Hematopoietic multipotent progenitor cell treated with erythropoietin and hydrocortisone succinate and interleukin-3 and kit ligand, for 8 days (in vitro differentiated cells): ENCODE measurements around the gene ACTR6.
"Not testable (repeated sequence)": the region's sequence is repeated elsewhere in the genome, so short reads cannot be mapped to it uniquely, and the experiment has no call there.

ENCODE experiments used
- DNase-seq: peaks from one replicate; pipeline ENCODE4 v3.0.0-alpha.2; 2015

ACTR6 gene

DNA sequence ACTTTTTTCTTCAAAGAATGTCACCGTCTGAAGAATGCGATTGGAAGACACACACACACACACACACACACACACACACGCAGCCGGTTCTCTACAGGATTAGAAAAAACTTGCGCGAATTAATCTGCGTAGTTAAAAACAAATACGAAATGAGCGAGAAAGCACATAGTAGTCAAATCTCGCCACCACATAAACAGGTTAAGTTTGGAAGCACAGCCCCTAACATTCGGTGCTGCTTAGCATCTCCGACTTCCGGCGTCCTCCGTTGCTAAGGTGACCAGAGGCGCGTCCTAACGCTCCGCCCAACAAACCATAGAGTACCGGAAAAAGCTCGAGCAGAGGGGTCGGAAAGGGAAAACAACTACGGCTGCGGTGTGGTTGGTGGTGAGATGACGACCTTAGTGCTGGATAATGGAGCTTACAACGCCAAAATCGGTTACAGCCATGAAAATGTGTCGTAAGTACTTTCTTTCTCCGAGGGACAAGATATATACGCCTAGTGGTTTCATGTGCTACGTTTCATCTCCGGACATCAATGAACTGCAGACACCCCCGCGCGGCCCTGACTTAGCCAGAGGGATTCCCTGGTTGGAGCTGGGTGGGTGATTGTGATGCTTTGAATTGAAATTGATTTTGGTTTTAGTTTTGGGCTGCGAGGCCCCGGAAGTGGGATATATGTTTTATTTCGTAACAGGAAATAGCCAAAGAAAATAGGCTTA is at the start of gene ACTR6:
TSS of gene ACTR6 (plus strand) at position 353 of the 719 bp plus-strand sequence. CDS start at position 390, 37 bp downstream.
- peak; percentile 97 for DNase-seq

DNA sequence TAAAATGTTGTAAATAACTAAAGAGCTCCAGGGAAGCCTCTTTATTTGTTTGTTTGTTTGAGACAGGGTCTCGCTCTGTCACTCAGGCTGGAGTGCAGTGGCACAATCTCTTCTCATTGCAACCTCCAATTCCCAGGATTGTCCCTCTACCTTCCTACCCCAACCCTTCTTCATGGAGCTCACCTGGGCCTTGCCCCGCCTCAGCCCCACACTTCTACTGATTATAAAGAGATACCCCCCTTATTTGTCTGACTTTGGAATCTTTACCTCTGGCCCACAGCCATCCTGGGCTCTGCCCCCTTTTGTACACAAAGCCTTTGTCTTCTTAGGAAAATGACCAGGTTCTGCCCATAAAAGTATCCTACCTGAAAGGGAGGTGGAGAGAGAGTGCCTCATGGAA is 48.8 kb upstream of the ACTR6 start:
- no peak for DNase-seq

- DNase-seq: no peak
Observed at GRCh38 chr12:100153131-100153530, 47.5 kb upstream of the ACTR6 start.

GRCh38 chr12:100154474-100155247 is 46.0 kb upstream of the ACTR6 start:
- peak; percentile 85 for DNase-seq

DNA sequence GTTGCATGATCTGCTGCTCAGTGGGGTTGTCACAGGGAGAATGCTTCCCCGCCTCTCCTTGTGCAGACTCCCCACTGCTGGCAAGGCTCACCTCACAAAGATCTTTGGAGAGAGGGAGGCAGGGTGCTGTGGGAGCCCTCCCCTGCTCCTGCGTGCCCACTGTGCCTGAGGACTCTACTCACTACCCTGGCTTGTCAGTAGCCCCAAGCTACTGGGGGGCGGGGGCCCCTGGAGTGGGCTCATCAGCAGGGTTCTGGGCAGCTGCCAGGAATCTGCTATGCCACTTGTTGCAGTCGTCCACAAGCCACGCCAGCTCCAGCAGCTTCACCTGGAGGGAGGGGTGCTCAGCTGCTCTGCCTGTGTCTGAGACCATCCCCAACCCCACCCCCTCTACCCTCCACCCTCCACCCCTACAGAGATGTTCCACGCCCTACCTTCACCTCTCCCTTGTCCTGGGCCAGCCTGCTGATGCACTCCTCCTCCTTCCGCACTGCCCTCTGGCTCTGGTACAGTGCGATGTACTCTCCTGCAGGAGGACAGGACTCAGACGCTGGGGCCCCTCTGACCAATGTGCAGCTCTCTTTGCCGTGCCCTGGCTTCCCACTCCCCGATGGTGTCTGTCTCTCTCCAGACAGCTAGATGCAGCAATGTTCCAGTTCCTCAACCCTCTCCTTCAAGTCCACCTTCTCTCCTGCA is 43.7 kb upstream of the ACTR6 start:
- no peak for DNase-seq

- DNase-seq: no peak
Observed at GRCh38 chr12:100157427-100157821, 43.2 kb upstream of the ACTR6 start.

- no peak for DNase-seq
Observed at GRCh38 chr12:100158535-100158934, 42.1 kb upstream of the ACTR6 start.

- DNase-seq: no peak
Observed at GRCh38 chr12:100159391-100160104, 41.1 kb upstream of the ACTR6 start.

GRCh38 chr12:100163416-100164152 is 37.0 kb upstream of the ACTR6 start:
- DNase-seq: peak; percentile 93

- DNase-seq: no peak
Observed at GRCh38 chr12:100164153-100164704, 36.4 kb upstream of the ACTR6 start.

DNA sequence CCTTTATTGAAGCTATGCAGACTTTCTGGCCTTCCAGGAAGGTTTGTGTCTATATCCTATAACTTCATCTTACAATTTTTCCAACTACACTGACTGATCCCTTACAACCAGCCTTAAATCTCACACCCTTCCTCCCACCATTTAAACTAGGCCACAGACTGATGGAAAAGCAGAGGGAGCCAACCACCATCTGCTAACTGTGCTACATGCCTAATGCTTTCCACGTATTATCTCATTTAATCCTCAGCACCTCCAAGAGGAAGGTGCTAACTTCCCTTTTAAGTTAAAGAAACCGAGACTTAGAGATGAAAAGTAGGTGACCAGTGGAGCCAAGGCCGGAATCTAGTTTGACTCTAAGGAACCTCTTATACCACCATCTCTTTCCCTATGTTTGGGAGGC is 35.3 kb upstream of the ACTR6 start:
- no peak for DNase-seq

DNA sequence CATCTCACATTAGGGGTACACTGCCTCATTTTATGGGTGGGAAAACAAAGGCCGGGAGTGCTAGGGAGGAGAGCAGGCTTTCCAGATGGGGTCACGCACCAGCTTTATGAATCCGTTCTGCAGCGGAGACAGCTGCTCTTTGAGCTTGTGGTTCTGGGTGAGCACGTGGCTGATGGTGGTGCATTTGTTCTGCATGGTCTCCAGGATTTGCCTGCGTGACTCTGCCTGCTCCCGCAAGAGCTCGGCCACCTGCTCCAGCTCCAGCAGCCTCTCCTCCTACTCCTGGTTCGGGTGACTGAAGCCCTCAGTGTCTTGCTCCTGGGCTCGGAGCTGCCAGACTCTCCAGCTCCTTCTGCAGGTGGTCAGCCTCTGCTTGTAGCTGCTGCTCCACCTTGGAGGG is 34.4 kb upstream of the ACTR6 start:
- DNase-seq: no peak

DNA sequence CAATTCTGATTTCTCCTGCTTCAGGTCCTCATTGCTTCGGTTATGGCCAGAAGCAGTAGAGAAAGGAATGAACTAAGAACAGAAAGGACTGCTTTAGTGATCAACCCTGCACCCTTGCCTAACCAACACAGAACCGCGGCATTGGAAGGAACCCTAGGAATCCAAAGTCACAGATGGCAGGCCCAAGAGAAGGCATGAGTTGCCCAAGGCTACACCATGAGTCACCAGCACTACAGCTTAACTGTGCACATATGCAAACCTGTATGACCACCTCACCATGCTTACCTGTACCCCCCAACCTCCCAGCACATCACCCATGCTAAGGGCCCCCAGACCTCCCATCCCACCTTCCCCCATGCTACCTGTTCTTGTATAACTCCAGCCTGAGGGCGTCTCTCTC is 32.1 kb upstream of the ACTR6 start:
- no peak for DNase-seq

DNA sequence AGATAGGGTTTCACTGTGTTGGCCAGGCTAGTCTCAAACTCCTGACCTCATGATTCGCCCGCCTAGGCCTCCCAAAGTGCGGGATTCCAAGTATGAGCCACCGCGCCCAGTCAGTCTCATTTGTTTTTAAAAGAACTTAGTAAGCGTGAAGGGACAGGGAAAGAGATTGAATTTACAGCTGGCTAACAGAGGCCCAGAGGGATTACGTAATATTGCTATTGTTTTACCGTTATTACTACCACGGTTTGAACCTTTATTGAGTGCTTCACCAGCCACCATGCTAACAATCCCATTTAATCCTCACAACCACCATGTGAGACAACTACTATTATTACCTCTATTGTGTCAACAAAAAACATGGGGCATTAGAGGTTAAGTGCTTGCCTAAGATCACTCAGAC is 31.3 kb upstream of the ACTR6 start:
- no peak for DNase-seq

GRCh38 chr12:100170313-100170858 is 30.2 kb upstream of the ACTR6 start:
- DNase-seq: no peak

DNA sequence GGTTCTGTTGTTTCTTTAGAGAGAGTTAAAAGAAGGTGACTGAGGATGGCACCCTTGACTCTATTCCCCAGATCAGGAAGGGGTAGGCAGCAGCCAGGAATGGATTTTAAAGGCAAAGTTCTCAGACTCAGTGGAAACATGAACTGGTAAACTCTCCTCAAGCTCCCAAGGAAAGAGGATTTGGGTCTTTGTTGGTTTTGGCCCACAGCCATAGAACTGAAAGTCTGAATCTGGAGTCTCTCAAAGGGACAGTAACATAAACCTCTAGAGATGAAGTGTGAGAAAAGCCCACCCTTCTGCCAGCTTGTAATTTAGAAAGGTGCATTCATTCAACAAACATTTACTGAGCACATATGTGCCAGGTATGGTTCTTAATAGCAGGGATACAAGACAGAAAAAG is 29.4 kb upstream of the ACTR6 start:
- DNase-seq: no peak

GRCh38 chr12:100173111-100173510 is 27.5 kb upstream of the ACTR6 start:
- DNase-seq: no peak

DNA sequence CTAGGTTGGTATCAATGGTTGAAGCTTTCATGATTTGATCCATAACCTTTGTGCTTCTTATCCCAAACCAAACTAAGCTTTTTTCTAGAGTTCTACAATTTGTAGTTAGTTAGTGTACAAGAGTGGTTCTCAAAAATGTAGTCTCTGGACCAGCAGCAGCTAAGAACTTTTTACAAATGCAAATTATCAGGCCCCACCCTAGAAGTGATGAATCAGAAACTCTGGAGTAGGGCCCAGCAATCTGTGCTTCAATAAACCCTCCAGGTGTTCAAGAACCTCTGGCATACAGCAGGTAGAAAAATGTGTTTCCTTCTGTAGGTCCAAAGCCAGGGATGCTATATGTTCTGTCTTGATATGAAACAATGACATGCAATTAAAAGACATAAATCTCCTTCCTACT is 26.1 kb upstream of the ACTR6 start:
- no peak for DNase-seq

DNA sequence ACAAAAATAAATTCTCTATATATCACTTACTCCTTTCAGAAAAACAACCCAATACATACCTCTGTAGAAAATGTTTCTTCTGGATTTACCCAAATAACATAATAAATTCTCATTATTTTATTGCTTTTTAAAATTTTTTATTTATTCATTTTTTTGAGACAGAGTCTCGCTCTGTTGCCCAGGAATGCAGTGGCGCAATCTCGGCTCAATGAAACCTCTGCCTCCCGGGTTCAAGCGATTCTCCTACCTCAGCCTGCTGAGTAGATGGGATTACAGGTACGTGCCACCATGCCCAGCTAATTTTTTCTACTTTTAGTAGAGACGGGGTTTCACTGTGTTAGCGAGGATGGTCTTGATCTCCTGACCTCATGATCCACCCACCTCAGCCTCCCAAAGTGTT is 24.1 kb upstream of the ACTR6 start:
- DNase-seq: not testable (repeated sequence)

DNA sequence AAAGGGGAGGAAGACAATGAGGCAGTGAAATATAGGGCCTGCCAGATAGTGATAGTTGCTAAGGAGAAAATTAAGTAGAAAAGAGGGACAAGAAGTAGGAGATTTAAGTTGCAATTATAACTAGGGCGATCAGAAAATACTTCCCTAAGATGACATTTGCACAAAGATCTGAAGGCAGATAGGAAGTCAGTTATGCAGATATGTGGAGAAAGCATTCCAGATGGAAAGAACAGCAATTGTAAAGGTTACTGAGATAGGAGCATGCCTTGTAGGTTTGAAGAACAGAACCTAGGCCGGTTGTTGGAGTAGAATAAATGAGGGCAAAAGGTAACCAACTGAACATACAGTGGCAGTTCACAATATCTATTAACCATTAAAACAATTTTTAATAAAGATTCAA is 21.4 kb upstream of the ACTR6 start:
- no peak for DNase-seq

DNA sequence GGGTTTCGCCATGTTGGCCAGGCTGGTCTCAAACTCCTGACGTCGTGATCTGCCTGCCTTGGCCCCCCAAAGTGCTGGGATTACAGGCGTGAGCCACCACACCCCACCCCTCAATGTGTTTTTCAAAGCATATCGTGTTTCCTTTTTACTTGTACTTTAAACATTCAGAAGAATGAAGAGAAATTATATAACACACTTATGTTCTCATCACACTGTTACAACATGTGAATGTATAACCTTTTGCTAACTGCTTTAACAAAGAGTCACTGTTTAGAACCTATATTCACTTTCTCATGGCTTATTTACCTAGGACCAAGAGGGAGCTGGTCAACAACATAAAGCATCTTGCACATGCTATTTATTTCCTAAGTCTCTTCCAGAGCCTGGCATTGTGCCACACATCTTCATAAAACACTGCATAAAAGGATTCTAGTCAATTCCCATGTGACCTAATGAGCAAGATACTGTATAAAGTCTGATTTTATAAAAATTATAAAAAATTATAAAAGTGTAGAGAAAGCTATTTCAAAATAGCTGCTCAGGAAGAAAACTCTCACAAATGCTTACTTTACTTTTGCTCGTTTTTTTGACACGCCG is 16.0 kb upstream of the ACTR6 start:
- no peak for DNase-seq
